Measurements from ENCODE around the gene AQP12A. TPM values are rescaled to one million over a fixed set of nuclear protein-coding genes. Genes with fewer than 3 reads are reported as not detected.

The AQP12A gene
- total and polyA plus RNA-seq, 10 of the 15 experiments (the other 5 are each of a cell fraction or from before 2014, with no cell fraction given) = not detected

GRCh38 chr2:240686460-240686859 lies 5.2 kb upstream of the AQP12A start:
- Histone ChIP-seq H3K4me3 (no peak overlapping the region), H3K9ac (ENCODE audit: control insufficient read depth, insufficient read depth, low read length) (no peak overlapping the region), H3K27ac (ENCODE audit: control insufficient read depth, insufficient read depth) (no peak overlapping the region), H3K79me2 (ENCODE audit: control insufficient read depth, insufficient read depth, low read length) (no peaks in the 10 kb centered on the region), H3K9me3 (replicated peaks; ENCODE audit: control insufficient read depth, insufficient read depth, low read length) (no peaks in the 10 kb centered on the region), H3K4me1 (ENCODE audit: control insufficient read depth, insufficient read depth, low read length) (no peaks in the 10 kb centered on the region), H2AFZ (ENCODE audit: control insufficient read depth, low read depth, low read length) (no peak overlapping the region), H3K4me2 (ENCODE audit: control insufficient read depth, insufficient read depth) (no peak overlapping the region), H3K27me3 (replicated peaks in 1 of 2; ENCODE audit: control insufficient read depth in 2 of 2, insufficient read depth in 2 of 2, low read length in 1 of 2) (no peaks in the 10 kb centered on the region), H3K36me3 (ENCODE audit: control insufficient read depth in 2 of 2, insufficient read depth in 2 of 2, low read length in 1 of 2) (no peaks in the 10 kb centered on the region), H4K20me1 (ENCODE audit: control insufficient read depth, insufficient read depth) (no peaks in the 10 kb centered on the region)
- CTCF ChIA-PET = no interaction called here
- RAD21 ChIA-PET (ENCODE audit: unreplicated experiment) = no interaction called here
- ATAC-seq = no peak
- DNase-seq (ENCODE audit: low read depth, low spot score) = no peak
- POLR2A ChIA-PET = no interaction called here
- TF ChIP-seq EP300 (IDR thresholded peaks at IDR 0.05; ENCODE audit: borderline replicate concordance in 1 of 2, control insufficient read depth in 1 of 2, low read depth in 2 of 2, low read length in 2 of 2) = no peak
- no peak for TF ChIP-seq YY1 (IDR thresholded peaks at IDR 0.05; ENCODE audit: low read depth, low read length)
- no peak for TF ChIP-seq HCFC1 (IDR thresholded peaks at IDR 0.05; ENCODE audit: low read length)
- no peak for TF ChIP-seq CHD4 (IDR thresholded peaks at IDR 0.05)
- TF ChIP-seq, protein P1, sequence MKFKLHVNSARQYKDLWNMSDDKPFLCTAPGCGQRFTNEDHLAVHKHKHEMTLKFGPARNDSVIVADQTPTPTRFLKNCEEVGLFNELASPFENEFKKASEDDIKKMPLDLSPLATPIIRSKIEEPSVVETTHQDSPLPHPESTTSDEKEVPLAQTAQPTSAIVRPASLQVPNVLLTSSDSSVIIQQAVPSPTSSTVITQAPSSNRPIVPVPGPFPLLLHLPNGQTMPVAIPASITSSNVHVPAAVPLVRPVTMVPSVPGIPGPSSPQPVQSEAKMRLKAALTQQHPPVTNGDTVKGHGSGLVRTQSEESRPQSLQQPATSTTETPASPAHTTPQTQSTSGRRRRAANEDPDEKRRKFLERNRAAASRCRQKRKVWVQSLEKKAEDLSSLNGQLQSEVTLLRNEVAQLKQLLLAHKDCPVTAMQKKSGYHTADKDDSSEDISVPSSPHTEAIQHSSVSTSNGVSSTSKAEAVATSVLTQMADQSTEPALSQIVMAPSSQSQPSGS (IDR thresholded peaks at IDR 0.05; ENCODE audit: low read length) = no peak
- 0% methylated on average over 6 of the region's 6 CpGs for WGBS (ENCODE audit: insufficient coverage, insufficient replicate concordance, low lambda C conversion rate, missing lambda C conversion rate)
- no peak for FAIRE-seq
- SMC1A ChIA-PET (ENCODE audit: uncharacterized antibody, unreplicated experiment) = no interaction called here
- intact Hi-C loops (cut with micrococcal nuclease; ENCODE audit: unreplicated experiment) (no loop called here), in situ Hi-C loops (cut with MboI) (no loop called here)
- BruUV-seq (replicated peaks) = no TSS peak

- no peak overlapping the region for H3K4me2 ChIP-seq (ENCODE audit: control insufficient read depth, insufficient read depth)
- no peaks in the 10 kb centered on the region for H3K79me2 ChIP-seq (ENCODE audit: control insufficient read depth, insufficient read depth, low read length)
- DNase-seq (ENCODE audit: low read depth, low spot score) = no peak
- 60% methylated on average over 18 of the region's 20 CpGs for WGBS (ENCODE audit: insufficient coverage, insufficient replicate concordance, low lambda C conversion rate, missing lambda C conversion rate)
- ChIA-PET RAD21 (ENCODE audit: unreplicated experiment) (no interaction called here), SMC1A (ENCODE audit: uncharacterized antibody, unreplicated experiment) (no interaction called here), POLR2A (no interaction called here), CTCF (no interaction called here)
- no TSS peak for BruUV-seq (replicated peaks)
- in situ Hi-C loops (cut with MboI) = no loop called here
- no peak overlapping the region for H3K4me3 ChIP-seq
- TF ChIP-seq, protein P2, sequence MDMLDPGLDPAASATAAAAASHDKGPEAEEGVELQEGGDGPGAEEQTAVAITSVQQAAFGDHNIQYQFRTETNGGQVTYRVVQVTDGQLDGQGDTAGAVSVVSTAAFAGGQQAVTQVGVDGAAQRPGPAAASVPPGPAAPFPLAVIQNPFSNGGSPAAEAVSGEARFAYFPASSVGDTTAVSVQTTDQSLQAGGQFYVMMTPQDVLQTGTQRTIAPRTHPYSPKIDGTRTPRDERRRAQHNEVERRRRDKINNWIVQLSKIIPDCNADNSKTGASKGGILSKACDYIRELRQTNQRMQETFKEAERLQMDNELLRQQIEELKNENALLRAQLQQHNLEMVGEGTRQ (IDR thresholded peaks at IDR 0.05; ENCODE audit: borderline replicate concordance, low read depth, low read length) = no peak
- TF ChIP-seq JUNB (IDR thresholded peaks at IDR 0.05) = no peak
- TF ChIP-seq, protein P3, sequence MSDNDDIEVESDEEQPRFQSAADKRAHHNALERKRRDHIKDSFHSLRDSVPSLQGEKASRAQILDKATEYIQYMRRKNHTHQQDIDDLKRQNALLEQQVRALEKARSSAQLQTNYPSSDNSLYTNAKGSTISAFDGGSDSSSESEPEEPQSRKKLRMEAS (IDR thresholded peaks at IDR 0.05; ENCODE audit: low read depth, low read length) = no peak
- TF ChIP-seq KLF5 (IDR thresholded peaks at IDR 0.05; ENCODE audit: partially characterized antibody) = no peak
- no peak for TF ChIP-seq ASH2L (IDR thresholded peaks at IDR 0.05; ENCODE audit: borderline replicate concordance, low read depth)
- TF ChIP-seq, protein P4, sequence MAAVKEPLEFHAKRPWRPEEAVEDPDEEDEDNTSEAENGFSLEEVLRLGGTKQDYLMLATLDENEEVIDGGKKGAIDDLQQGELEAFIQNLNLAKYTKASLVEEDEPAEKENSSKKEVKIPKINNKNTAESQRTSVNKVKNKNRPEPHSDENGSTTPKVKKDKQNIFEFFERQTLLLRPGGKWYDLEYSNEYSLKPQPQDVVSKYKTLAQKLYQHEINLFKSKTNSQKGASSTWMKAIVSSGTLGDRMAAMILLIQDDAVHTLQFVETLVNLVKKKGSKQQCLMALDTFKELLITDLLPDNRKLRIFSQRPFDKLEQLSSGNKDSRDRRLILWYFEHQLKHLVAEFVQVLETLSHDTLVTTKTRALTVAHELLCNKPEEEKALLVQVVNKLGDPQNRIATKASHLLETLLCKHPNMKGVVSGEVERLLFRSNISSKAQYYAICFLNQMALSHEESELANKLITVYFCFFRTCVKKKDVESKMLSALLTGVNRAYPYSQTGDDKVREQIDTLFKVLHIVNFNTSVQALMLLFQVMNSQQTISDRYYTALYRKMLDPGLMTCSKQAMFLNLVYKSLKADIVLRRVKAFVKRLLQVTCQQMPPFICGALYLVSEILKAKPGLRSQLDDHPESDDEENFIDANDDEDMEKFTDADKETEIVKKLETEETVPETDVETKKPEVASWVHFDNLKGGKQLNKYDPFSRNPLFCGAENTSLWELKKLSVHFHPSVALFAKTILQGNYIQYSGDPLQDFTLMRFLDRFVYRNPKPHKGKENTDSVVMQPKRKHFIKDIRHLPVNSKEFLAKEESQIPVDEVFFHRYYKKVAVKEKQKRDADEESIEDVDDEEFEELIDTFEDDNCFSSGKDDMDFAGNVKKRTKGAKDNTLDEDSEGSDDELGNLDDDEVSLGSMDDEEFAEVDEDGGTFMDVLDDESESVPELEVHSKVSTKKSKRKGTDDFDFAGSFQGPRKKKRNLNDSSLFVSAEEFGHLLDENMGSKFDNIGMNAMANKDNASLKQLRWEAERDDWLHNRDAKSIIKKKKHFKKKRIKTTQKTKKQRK (IDR thresholded peaks at IDR 0.05; ENCODE audit: low read depth, low read length) = no peak
- no peak for TF ChIP-seq SMAD5 (IDR thresholded peaks at IDR 0.05; ENCODE audit: low read depth)
- H3K9me3 ChIP-seq (replicated peaks; ENCODE audit: control insufficient read depth, insufficient read depth, low read length) = no peaks in the 10 kb centered on the region
- H4K20me1 ChIP-seq (ENCODE audit: control insufficient read depth, insufficient read depth) = no peaks in the 10 kb centered on the region
- ATAC-seq = no peak
- H3K36me3 ChIP-seq (ENCODE audit: control insufficient read depth in 2 of 2, insufficient read depth in 2 of 2, low read length in 1 of 2) = no peaks in the 10 kb centered on the region
- intact Hi-C loops (cut with micrococcal nuclease; ENCODE audit: unreplicated experiment) = no loop called here
- no peaks in the 10 kb centered on the region for H3K4me1 ChIP-seq (ENCODE audit: control insufficient read depth, insufficient read depth, low read length)
- no peaks in the 10 kb centered on the region for H3K27me3 ChIP-seq (replicated peaks in 1 of 2; ENCODE audit: control insufficient read depth in 2 of 2, insufficient read depth in 2 of 2, low read length in 1 of 2)
- no peak overlapping the region for H3K9ac ChIP-seq (ENCODE audit: control insufficient read depth, insufficient read depth, low read length)
- H3K27ac ChIP-seq (ENCODE audit: control insufficient read depth, insufficient read depth) = no peak overlapping the region
- H2AFZ ChIP-seq (ENCODE audit: control insufficient read depth, low read depth, low read length) = no peak overlapping the region
- FAIRE-seq = no peak
These were observed 4.5 kb upstream of the AQP12A start for GRCh38 chr2:240687045-240687740.
